Limb (tissue), 2 donors: ENCODE data around the gene SUN5.

Experiments
- DNase-seq, 2 donors: peaks; one replicate each; pipeline ENCODE4 v3.0.0-alpha.2; 2016; ENCODE audit errors: extremely low spot score in 2 of 2

SUN5 gene

GRCh38 chr20:33014336-33015113 lies 10.3 kb upstream of the SUN5 start:
- no peak for DNase-seq

GRCh38 chr20:33013701-33014326 lies 9.6 kb upstream of the SUN5 start:
- DNase-seq: no peak

DNA sequence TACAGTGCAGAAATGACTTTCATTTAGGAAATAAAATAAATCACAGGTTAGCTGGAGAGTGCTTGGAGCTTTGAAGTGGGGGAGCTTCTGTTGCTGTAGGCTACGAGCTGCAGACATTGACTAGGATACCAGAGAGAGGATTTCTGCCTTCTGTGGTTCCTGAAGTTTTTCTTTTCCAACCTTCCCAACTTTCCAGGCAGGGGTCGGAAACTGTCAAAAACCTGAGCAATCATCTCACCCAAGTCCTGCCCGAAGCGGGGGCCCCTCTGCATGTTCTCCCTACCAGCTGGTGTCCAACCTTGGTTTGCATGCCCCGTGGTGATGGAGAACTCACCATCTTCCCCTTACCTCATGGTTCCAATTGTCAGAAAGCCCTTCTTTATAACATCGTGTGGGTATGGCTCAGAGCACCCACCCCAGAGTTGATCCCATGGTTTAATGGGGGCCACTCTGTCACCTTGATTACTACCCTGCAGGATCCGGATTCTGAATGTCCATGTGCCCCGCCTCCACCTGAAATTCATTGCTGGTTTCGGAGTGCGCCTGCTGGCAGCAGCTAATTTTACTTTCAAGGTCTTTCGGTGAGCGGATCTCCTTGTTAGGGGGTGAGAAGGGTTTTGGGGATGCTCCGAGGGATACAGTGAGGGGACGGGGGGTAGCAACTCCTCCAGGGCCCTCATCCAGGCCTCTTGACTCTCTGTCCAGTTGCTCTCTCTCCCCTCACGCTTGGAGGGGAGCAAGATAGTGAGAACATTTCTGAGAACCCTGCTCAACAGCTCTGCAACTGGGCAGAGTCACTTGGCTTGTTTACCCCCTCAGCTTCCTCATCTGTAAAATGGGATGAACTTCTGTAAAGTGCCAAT lies 8.3 kb upstream of the SUN5 start:
- DNase-seq: no peak

DNA sequence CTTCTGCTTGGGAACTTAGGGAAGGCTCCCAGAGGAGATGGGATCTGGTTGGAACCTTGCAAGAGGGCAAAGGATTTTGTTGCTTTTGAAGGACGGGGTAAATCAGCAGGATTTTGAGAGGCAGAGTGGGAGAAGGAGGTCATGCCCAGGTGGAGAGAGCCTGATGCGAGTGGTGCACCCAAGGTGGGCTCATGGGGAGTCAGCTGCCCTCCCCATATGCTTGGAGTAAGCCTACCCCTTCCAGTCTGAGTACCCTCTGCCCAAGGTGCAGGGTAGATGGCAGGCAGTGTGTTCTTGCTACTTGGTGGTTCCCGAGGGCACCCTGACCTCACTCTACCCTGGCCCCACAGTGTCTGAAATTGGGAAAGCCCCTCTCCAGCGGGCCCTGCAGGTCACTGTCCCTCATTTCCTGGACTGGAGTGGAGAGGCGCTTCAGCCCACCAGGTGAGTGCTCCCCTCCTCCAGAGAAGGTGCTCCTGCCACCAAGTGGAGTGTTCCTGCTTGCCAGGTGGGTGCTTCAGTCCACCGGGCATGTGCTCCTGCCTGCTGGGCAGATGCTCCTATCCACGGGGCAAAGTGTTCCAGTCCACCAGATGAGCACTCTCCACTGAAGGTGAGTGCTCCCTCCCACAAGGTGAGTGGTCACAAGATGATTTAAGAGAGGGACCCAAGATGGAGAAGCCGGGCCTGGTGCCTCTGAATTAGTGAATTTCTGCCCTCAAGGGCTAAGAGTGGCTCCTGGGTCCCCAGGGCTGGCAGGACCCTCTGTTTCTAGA lies 6.6 kb upstream of the SUN5 start:
- no peak for DNase-seq

GRCh38 chr20:33010133-33010504 lies 5.9 kb upstream of the SUN5 start:
- no peak for DNase-seq

DNA sequence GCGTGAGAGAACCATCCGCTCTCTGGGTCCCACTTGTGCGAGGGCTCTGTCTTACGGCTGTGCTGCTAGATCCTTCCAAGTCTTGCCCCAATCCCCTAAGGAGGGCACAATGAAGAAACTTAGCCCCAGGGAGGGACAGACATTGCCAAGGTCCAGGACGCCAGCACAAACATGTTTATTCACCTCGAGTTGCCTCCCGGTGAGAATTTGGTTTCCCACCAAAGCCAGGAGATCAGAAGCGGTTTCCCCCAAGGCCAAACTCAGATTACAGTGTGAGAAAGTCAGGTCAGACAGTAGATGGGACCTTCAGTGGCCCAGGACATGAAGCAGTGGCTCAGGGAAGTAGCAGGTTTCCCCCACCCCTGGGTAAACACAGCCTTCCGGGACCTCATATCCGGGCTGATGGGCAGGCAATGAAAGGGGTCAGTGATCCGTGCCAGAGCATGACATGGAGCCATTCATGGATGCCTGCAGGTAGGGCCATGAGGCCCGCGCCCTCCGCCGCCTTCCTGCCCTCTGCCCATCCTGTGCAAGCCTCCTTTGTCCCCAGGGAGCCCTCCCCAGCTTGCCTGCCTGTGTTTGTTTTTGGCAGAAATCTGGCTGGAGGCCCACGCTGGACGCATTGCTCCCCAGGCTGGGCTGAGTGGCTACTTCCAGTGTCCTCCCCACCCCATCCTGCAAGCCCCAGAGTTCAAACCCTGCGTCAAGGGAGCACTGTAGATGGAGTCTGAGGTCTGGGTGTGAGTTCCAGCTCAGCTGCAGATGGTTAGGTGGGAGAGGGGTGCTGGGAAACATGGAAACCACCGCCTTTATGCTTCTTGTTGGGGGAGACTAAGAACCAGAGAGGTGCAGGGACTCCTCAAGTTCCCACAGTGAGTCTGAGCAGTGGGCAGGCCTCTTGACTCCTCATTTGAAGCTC lies 5.2 kb upstream of the SUN5 start:
- DNase-seq: no peak

DNA sequence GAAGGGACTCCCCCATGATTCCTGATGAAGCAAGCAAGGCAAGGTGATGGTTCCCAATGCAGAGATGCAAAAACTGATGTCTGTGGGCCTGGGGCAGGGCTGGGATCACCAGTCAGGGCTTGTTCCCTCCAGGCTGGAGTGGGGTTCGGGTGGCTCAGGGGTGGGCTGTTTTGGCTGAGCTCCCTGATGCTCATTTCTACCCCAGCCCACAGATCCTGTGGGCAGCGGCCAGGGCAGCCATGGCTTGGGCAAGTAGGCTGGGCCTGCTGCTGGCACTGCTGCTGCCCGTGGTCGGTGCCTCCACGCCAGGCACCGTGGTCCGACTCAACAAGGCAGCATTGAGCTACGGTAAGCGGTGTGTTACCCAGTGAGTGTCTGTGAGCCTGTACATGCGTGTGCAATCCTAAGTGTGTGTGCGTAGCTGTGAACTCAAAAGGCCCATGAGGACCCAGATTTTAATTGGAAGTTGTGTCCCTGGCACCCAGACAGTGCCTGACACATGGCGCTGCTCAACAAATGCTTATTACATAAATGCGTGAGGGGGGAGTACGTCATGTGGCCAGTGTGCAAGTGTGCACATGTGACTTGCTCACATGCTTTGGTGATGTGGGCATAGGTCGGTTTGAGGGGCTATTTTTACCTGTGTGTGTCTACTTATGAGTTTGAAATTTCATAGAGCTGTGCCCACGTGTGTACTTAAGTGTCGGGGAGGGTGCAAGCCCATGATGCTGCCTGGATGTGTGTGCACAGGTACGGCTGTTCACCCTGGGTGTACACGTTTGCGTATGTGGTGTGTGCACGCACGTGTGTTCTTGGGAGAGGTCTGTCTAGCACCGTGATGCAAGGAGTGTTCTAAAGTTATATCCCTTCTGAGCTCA lies 4.3 kb upstream of the SUN5 start:
- DNase-seq: no peak

- DNase-seq: no peak
Measured at GRCh38 chr20:33007376-33008335, 3.4 kb upstream of the SUN5 start, which contains the start of gene BPIFB2. Gene BPIFB2, plus strand, starts transcription at chr20:33007704. Its CDS starts 871 bp downstream, at chr20:33008575.

DNA sequence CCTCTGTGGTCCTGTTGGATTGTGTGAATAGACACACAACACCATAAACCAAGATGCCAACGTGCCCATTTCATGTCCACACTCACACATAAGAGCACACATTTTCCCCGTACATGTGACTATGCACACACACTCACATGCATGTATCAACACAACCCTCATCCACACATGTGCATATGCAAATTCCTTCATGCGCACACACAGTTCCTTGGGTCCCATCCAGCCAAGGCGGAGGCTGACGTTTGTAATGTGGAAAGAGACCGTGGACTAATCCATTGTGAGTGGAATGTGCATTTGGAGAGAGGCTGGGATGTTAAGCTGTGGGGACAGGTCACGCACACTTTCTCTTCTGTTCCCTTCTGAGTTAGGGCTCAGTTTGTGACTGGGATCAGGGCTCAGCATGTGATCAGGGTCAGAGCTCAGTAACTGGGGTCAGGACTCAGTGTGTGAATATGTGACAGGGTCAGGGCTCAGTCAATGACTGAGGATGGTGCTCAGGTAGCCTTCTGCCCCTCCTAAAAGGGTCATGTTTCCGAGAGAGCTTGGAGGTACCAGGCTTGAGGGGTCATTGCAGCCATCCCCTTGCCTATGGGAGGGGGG lies 2.6 kb upstream of the SUN5 start:
- no peak for DNase-seq

DNA sequence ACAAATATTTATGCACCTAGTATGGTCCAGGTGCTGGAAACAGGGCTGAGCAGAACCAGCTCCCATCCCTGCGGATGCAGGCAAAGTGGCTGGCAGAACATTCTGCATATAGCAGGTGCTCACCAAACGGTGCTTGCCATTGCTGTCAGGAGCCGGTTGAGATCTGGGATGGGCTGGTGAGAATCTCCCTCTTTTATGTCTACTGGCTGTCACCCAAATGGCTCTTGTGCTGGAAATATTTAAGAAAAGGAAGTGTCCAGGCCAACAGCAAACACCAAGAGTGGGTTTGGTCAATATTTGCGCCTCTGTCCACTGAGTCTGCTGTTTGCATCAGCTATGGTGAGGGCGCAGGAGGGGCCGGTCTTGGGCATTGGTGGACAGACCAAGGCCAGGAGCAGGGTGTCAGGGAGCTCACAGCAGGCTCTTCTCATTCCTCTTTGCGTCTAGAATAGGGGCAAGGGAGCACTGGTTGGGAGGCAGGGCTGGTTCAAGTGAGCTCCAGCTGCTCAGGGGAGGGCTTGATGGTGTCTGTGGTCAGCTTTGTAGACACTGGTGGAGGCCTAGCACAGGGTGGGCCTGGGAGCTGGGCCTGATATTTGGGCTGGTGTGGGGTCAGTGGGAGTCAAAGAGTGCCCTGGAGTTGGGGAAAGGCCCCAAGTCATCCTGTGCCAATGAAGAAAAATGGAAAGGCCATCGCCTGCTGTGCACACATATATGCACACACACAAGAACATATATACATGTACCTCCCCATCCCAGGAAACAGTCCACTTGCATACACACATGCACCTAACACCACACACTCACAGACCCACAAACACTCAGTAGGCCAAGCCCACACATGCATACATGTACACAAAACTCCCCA lies 1.9 kb upstream of the SUN5 start:
- no peak for DNase-seq

DNA sequence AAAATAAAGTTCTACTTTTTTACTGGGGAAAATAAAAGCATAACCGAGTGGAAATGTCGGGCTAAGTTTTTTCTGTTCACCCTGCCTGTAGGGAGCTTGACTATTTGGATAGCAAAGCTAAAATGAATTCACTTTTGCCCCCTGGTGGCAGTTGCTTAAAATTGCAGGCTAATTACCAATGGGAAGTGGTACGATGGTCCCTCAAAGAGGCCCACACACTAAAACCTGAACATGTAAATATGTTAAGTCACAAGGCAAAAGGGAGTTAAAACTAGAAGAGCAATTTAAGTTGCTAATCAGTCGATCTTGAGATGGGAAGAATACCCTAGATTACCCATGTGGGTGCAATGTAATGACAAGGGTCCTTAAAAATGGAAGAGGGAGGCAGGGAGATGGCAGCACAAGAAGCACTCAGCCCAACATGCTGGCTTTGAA lies 916 bp upstream of the SUN5 start:
- no peak for DNase-seq

DNA sequence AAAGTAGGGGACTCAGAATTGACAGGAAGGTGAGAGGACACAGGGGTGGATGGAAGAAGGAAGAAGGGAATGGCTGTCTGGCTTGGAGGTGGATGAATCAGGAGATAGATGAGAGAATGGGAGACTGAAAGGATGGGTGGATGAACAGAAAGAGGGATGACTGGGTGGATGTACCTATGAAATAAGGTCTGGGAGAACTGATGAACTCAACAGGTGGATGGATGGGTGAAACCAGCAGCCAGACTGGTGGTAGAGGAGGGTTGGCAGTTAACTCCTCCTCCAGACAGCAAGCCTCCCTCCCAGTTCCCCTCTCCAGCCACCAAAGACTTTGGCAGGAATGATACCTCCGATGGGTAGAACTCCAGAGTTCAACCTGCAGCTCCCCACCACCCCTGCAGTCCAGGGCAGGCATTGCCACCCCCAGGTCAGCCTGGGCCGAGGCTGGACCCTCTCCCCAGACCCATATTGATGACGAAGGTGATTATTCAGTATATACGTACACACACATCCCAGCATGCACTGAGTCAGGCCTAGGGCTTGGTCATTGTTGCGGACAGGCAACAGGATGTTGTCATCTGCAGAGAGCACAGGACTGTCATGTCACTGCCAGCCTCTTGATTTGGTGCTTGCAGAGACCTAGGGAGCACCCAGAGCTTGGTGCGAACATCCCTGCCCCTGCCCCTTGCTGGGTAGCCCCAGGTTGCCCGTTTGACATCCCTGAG lies 2.0 kb downstream of the SUN5 start:
- DNase-seq: no peak

GRCh38 chr20:33000802-33001466 lies 3.3 kb downstream of the SUN5 start:
- no peak for DNase-seq

DNA sequence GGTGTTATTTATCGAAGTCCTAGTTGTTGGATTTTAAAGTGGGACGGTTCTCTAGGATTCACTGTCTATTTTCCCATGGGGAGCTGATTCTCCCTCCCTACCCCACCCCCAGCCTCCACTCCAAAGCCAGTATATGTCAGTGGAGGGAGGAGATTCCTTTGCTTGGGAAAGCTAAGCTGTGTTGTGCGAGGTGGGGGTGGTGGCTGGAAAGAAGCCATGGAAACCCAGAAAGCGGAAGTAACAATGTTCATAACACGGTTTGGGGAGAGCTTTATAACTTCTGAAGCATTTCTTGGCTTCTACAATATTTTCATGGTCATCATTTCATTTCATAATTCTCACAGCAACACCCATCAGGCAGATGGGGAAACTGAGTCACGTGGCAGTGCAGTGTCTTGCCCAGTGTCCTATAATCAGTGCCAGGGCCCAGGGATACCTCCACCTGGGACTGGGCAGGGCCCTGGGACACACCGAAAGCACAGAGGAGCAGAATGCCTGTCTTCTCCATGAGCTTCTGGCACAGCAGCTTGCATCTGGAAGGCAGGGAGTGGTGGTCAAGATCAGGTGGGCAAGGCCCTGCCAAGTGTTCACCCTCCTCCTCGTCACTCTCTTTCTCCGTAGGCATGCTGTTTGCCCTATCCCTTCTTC lies 4.5 kb downstream of the SUN5 start:
- no peak for DNase-seq

DNA sequence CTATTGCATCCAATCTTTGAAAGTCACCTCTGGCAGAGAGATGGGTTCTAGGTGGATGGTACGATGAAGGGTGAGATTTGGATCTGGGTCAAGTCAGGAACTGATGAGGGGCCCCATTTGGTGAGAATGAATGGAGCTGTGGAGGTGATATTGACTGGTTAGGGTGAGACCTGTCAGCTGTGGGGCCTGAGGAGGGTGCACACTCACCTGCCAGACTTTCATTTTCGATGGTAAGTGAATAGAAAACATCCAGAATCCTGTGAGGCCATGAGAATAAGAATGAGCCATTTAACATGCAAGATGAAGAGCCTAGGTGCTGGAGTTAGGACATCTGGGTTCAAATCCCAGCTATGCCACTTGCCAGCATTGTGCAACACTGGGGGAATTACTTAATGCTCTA lies 6.8 kb downstream of the SUN5 start:
- no peak for DNase-seq
